Muscle layer of colon (tissue), 2 donors: ENCODE data around the gene CACNA1I.
"Not testable (repeated sequence)": the region's sequence is repeated elsewhere in the genome, so short reads cannot be mapped to it uniquely, and the experiment has no call there.

Experiments used
- H3K27ac ChIP-seq: one replicate; pipeline ENCODE4 v1.7.0; 2013; ENCODE audit warnings: low read depth, mild to moderate bottlenecking, low read length, moderate library complexity
- H3K27me3 ChIP-seq, 2 donors: one replicate each; pipeline ENCODE4 v1.7.0; 2013; ENCODE audit warnings: low read length in 2 of 2, mild to moderate bottlenecking in 2 of 2; ENCODE audit not compliant: insufficient read depth in 2 of 2, control insufficient read depth in 1 of 2
- H3K36me3 ChIP-seq: one replicate; pipeline ENCODE4 v1.7.0; 2013; ENCODE audit warnings: mild to moderate bottlenecking, low read length; ENCODE audit not compliant: insufficient read depth
- H3K4me1 ChIP-seq: one replicate; pipeline ENCODE4 v1.7.0; 2013; ENCODE audit warnings: mild to moderate bottlenecking, low read length; ENCODE audit not compliant: insufficient read depth
- H3K4me3 ChIP-seq, 2 donors: one replicate each; pipeline ENCODE4 v1.7.0; 2013; ENCODE audit warnings: low read length in 2 of 2, low read depth in 1 of 2, mild to moderate bottlenecking in 1 of 2, moderate library complexity in 1 of 2
- H3K9ac ChIP-seq: one replicate; pipeline ENCODE4 v1.7.0; 2013; ENCODE audit warnings: low read length
- H3K9me3 ChIP-seq: one replicate; pipeline ENCODE4 v1.7.0; 2013; ENCODE audit warnings: mild to moderate bottlenecking, low read length
- donor health status: abdominal sarcoma.
- donor health status: Adenocarcinoma of cecum.

Gene CACNA1I

GRCh38 chr22:39734046-39734445 lies 163.5 kb downstream of the CACNA1I start:
- not testable (repeated sequence) for H3K27me3 ChIP-seq, H3K9ac ChIP-seq, H3K9me3 ChIP-seq, H3K36me3 ChIP-seq, H3K4me1 ChIP-seq, H3K27ac ChIP-seq, H3K4me3 ChIP-seq

GRCh38 chr22:39734866-39735265 lies 164.3 kb downstream of the CACNA1I start:
- H3K9ac ChIP-seq = no peak overlapping the region
- H3K9me3 ChIP-seq = no peaks in the 10 kb centered on the region
- H3K4me3 ChIP-seq = no peak overlapping the region
- H3K27me3 ChIP-seq = peaks cover 6 to 9% of the 10 kb centered on the region in 2 donors
- no peak overlapping the region for H3K27ac ChIP-seq
- no peaks in the 10 kb centered on the region for H3K4me1 ChIP-seq
- H3K36me3 ChIP-seq = no peaks in the 10 kb centered on the region

GRCh38 chr22:39735776-39736175 lies 165.2 kb downstream of the CACNA1I start:
- H3K9me3 ChIP-seq = no peaks in the 10 kb centered on the region
- H3K36me3 ChIP-seq = no peaks in the 10 kb centered on the region
- no peak overlapping the region for H3K4me3 ChIP-seq
- no peak overlapping the region for H3K27ac ChIP-seq
- H3K27me3 ChIP-seq = peaks cover 6 to 9% of the 10 kb centered on the region in 2 donors
- no peaks in the 10 kb centered on the region for H3K4me1 ChIP-seq
- H3K9ac ChIP-seq = no peak overlapping the region

GRCh38 chr22:39738746-39739145 lies 168.2 kb downstream of the CACNA1I start:
- Histone ChIP-seq H3K4me3 (no peak overlapping the region), H3K27ac (no peak overlapping the region), H3K9ac (no peak overlapping the region), H3K4me1 (no peaks in the 10 kb centered on the region), H3K36me3 (no peaks in the 10 kb centered on the region), H3K9me3 (no peaks in the 10 kb centered on the region), H3K27me3 (peaks cover 0 to 6% of the 10 kb centered on the region in 2 donors)
